A549 (cell line): Measurements from ENCODE around the gene TRIOBP.

Experiments
- CBX2 ChIP-seq: fragments of 200-600 bp; sonication (generic); IDR thresholded peaks from 2 replicates; pipeline ENCODE4 v1.6.1; 2016; ENCODE audit warnings: low read depth, mild to moderate bottlenecking, borderline replicate concordance
- CTCF ChIP-seq: fragments of >200 bp; sonication (Bioruptor Twin); formaldehyde crosslinking; IDR thresholded peaks from 3 replicates; pipeline ENCODE4 v1.5.1; 2016
- ELK1 ChIP-seq: fragments of 150-350 bp; IDR thresholded peaks from 2 replicates; pipeline ENCODE4 v1.6.1; 2014; ENCODE audit warnings: low read depth, mild to moderate bottlenecking, low read length
- MAX ChIP-seq: IDR thresholded peaks from 2 replicates; pipeline ENCODE4 v1.6.1; 2012
- POLR2A ChIP-seq: IDR thresholded peaks from 2 replicates; pipeline ENCODE4 v1.6.1; 2012; ENCODE audit warnings: mild to moderate bottlenecking, low read length
- REST ChIP-seq: fragments of 200-600 bp; sonication (generic); IDR thresholded peaks from 2 replicates; pipeline ENCODE4 v1.6.1; 2016; ENCODE audit warnings: antibody characterized with exemption, mild to moderate bottlenecking, moderate library complexity

DNA sequence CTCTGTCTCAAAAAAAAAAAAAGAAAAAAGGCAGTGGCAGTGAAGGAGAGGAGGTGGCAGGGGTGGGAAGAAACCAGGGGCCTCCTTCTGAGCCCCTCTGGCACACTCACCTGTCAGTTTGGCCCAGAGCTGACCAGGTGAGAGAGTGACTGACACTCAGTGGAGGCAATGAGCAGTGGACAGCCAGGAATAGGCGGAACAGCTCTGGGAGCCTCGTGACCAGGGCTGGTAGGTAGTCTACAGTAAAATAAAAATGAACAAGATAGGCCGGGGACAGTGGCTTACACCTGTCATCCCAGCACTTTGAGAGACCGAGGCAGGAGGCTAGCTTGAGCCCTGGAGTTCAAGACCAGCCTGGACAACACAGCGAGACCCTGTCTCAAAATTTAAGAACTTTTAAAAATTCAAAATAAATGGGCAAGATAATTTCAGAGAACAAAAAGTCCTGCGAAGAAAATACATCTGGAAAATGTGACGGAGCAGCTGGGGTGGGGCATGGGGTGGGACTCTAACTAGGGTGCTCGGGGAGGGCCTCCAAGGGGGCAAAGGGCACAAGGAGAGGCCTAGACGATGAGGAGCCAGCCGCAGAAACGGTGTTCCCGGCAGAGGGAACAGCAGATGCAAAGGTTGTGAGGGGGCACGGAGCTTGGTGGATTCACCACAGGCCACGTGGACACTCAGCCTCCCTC lies 42.1 kb upstream of the TRIOBP start:
- TF ChIP-seq CTCF = no peak
- TF ChIP-seq ELK1 = no peak
- TF ChIP-seq REST = no peak
- TF ChIP-seq CBX2 = no peak
- no peak for TF ChIP-seq POLR2A
- TF ChIP-seq MAX = no peak
